DMS153 treated with DMSO at 0.1 percent for 48 hours (cell line): ENCODE data around the gene LMO2.
"Not testable (repeated sequence)": the region's sequence is repeated elsewhere in the genome, so short reads cannot be mapped to it uniquely, and the experiment has no call there.

Experiments
- DNase-seq: peaks from one replicate; lab custom pipeline; 2025; ENCODE audit not compliant: unreplicated experiment; lab: John Stamatoyannopoulos, UW

Gene LMO2

GRCh38 chr11:33827206-33827605 is 64.7 kb downstream of the LMO2 start:
- DNase-seq: no peak

GRCh38 chr11:33825854-33826560 is 65.9 kb downstream of the LMO2 start:
- no peak for DNase-seq

GRCh38 chr11:33822981-33823380 is 68.9 kb downstream of the LMO2 start:
- DNase-seq: not testable (repeated sequence)

GRCh38 chr11:33819278-33820035 is 72.4 kb downstream of the LMO2 start:
- no peak for DNase-seq
